ENCODE results near the gene PAFAH2.

PAFAH2 gene

GRCh38 chr1:25990702-25991395, 7.0 kb downstream of the PAFAH2 start:
- Histone ChIP-seq H3K27ac (replicated peaks) (peak overlapping the region; percentile 80), H3K4me3 (replicated peaks; ENCODE audit: insufficient read depth, low read length) (no peak overlapping the region), H3K27me3 (ENCODE audit: insufficient read depth, poor library complexity, severe bottlenecking) (no peaks in the 10 kb centered on the region)
- peak in 1 of 2 experiments; percentile 82 for DNase-seq (ENCODE audit: low read depth in 1 of 2, low spot score in 1 of 2)
- TF ChIP-seq SPI1 (IDR thresholded peaks at IDR 0.05; ENCODE audit: borderline replicate concordance, low read depth) (peak; percentile 12; the same call in 1 of the 2 replicates), REST (IDR thresholded peaks at IDR 0.05; ENCODE audit: insufficient replicate concordance, low read depth) (no peak), POLR2AphosphoS5 (IDR thresholded peaks at IDR 0.05; ENCODE audit: low read depth) (peak; percentile 81; the same call in 1 of the 2 replicates), CTCF (IDR thresholded peaks at IDR 0.05; ENCODE audit: insufficient read depth, low read length) (no peak)

- no peak for DNase-seq (ENCODE audit: low read depth in 1 of 2, low spot score in 1 of 2)
- Histone ChIP-seq H3K27me3 (ENCODE audit: insufficient read depth, poor library complexity, severe bottlenecking) (no peaks in the 10 kb centered on the region), H3K4me3 (replicated peaks; ENCODE audit: insufficient read depth, low read length) (no peak overlapping the region), H3K27ac (replicated peaks) (peak overlapping the region; percentile 80)
- TF ChIP-seq SPI1 (IDR thresholded peaks at IDR 0.05; ENCODE audit: borderline replicate concordance, low read depth) (no peak), CTCF (IDR thresholded peaks at IDR 0.05; ENCODE audit: insufficient read depth, low read length) (no peak), REST (IDR thresholded peaks at IDR 0.05; ENCODE audit: insufficient replicate concordance, low read depth) (no peak), POLR2AphosphoS5 (IDR thresholded peaks at IDR 0.05; ENCODE audit: low read depth) (no peak), GABPA (IDR thresholded peaks at IDR 0.05; ENCODE audit: low read depth) (no peak)
These were observed 7.6 kb downstream of the PAFAH2 start for GRCh38 chr1:25990251-25990650.

GRCh38 chr1:25989440-25990234, 8.2 kb downstream of the PAFAH2 start:
- peak overlapping the region; percentile 80 for H3K27ac ChIP-seq (replicated peaks)
- TF ChIP-seq SPI1 (IDR thresholded peaks at IDR 0.05; ENCODE audit: borderline replicate concordance, low read depth) (no peak; the same call in 1 of the 2 replicates), CTCF (IDR thresholded peaks at IDR 0.05; ENCODE audit: insufficient read depth, low read length) (no peak), POLR2AphosphoS5 (IDR thresholded peaks at IDR 0.05; ENCODE audit: low read depth) (peak; percentile 55; the same call in 1 of the 2 replicates)
- no peak overlapping the region for H3K4me3 ChIP-seq (replicated peaks; ENCODE audit: insufficient read depth, low read length)
- no peaks in the 10 kb centered on the region for H3K27me3 ChIP-seq (ENCODE audit: insufficient read depth, poor library complexity, severe bottlenecking)
- peak in 1 of 2 experiments; percentile 46 for DNase-seq (ENCODE audit: low read depth in 1 of 2, low spot score in 1 of 2)

Data from HL-60 (cell line).